K562 treated with DMSO at 1 percent for 12 hours (cell line): ENCODE data around the gene GPR160. TPM values are rescaled to one million over a fixed set of nuclear protein-coding genes. Genes with fewer than 3 reads are reported as not detected.

Source experiments
- total RNA-seq: library from RNA; unstranded; fragments of 300-600 nt; gene quantifications from 2 replicates; pipeline ENCODE4 v1.2.3, GENCODE V29; 2022; ENCODE audit not compliant: insufficient read depth

Gene GPR160
- total RNA-seq = 4.9 and 12.4 TPM in 2 replicates

GRCh38 chr3:170037463-170038433 is at the start of gene GPR160:
TSS of gene GPR160 (plus strand) at chr3:170037995. CDS start at chr3:170083973, 45,978 bp downstream.

Other genes with a start within 250 kb of the GPR160 start
- gene LRRIQ4, start 225.1 kb upstream of the GPR160 start, total RNA-seq = not detected in 2 replicates
- gene LRRC34, start 225.1 kb upstream of the GPR160 start, total RNA-seq = not detected in 2 replicates
- not detected in 2 replicates for gene LRRC31, start 168.1 kb upstream of the GPR160 start, total RNA-seq
- gene SAMD7, start 126.4 kb upstream of the GPR160 start, total RNA-seq = not detected in 2 replicates
- gene SEC62, start 71.2 kb upstream of the GPR160 start, total RNA-seq = 39.4 and 46.7 TPM in 2 replicates
- gene PHC3, start 143.7 kb downstream of the GPR160 start, total RNA-seq = 1.6 and 12.6 TPM in 2 replicates
- 13.4 and 19.3 TPM in 2 replicates for gene PRKCI, start 184.4 kb downstream of the GPR160 start, total RNA-seq